GM21717 (cell line): ENCODE measurements around the gene ZNRD2.
"Not testable (repeated sequence)": the region's sequence is repeated elsewhere in the genome, so short reads cannot be mapped to it uniquely, and the experiment has no call there.

Source experiments
- ATAC-seq: cut with Tn5 transposase; IDR thresholded peaks from one replicate; pipeline ENCODE4 v1.9.1; 2021; ENCODE audit warnings: mild to moderate bottlenecking, moderate library complexity; ENCODE audit not compliant: unreplicated experiment

Gene ZNRD2

GRCh38 chr11:65569973-65570918 is at the start of gene ZNRD2:
TSS of gene ZNRD2 (plus strand) at chr11:65570477. CDS start at chr11:65570492, 15 bp downstream.
- peak; percentile 41 for ATAC-seq

- ATAC-seq: not testable (repeated sequence)
Measured at GRCh38 chr11:65521777-65522521, 48.3 kb upstream of the ZNRD2 start.

GRCh38 chr11:65522718-65523630 is 47.3 kb upstream of the ZNRD2 start:
- not testable (repeated sequence) for ATAC-seq

- ATAC-seq: not testable (repeated sequence)
Measured at GRCh38 chr11:65523631-65523968, 46.7 kb upstream of the ZNRD2 start.

GRCh38 chr11:65524014-65524740 is 46.1 kb upstream of the ZNRD2 start:
- ATAC-seq: no peak

GRCh38 chr11:65524741-65525545 is 45.3 kb upstream of the ZNRD2 start, which contains the start of gene SCYL1:
TSS of gene SCYL1 (plus strand) at chr11:65525083. CDS start at chr11:65525154, 71 bp downstream.
- no peak for ATAC-seq

- no peak for ATAC-seq
Measured at GRCh38 chr11:65525546-65526480, 44.5 kb upstream of the ZNRD2 start.

- no peak for ATAC-seq
Measured at GRCh38 chr11:65526744-65527143, 43.5 kb upstream of the ZNRD2 start.

- ATAC-seq: no peak
Measured at GRCh38 chr11:65528819-65529350, 41.4 kb upstream of the ZNRD2 start.

GRCh38 chr11:65529475-65530156 is 40.7 kb upstream of the ZNRD2 start:
- ATAC-seq: no peak

- no peak for ATAC-seq
Measured at GRCh38 chr11:65530157-65530496, 40.1 kb upstream of the ZNRD2 start.

- ATAC-seq: no peak
Measured at GRCh38 chr11:65532388-65533064, 37.8 kb upstream of the ZNRD2 start.

GRCh38 chr11:65535102-65535501 is 35.2 kb upstream of the ZNRD2 start:
- ATAC-seq: no peak

GRCh38 chr11:65536412-65537295 is 33.6 kb upstream of the ZNRD2 start:
- ATAC-seq: no peak

- no peak for ATAC-seq
Measured at GRCh38 chr11:65537296-65537597, 33.0 kb upstream of the ZNRD2 start.

GRCh38 chr11:65537620-65538231 is 32.6 kb upstream of the ZNRD2 start:
- no peak for ATAC-seq
